PC-9 (cell line): ENCODE measurements around the gene VLDLR. TPM values are rescaled to one million over a fixed set of nuclear protein-coding genes. Genes with fewer than 3 reads are reported as not detected.
A peak's percentile ranks its signal among the peaks of the same experiment; 100 is the strongest.

Experiments used
- BruUV-seq: library from RNA; stranded (reverse); fragments of 400-500 nt; replicated peaks from 2 replicates; lab custom pipeline; 2021; lab: Mats Ljungman, UMichigan
- CTCF ChIA-PET: fragments of 300-600 bp; sonication (Branson Sonifier 250); formaldehyde crosslinking; loops from one replicate; lab custom pipeline; 2022; ENCODE audit warnings: antibody characterized with exemption; lab: Charles Lee
- POLR2A ChIA-PET: fragments of 300-600 bp; sonication (Branson Sonifier 250); formaldehyde crosslinking; loops from one replicate; lab custom pipeline; 2022; ENCODE audit warnings: antibody characterized with exemption; ENCODE audit not compliant: unreplicated experiment; lab: Charles Lee
- DNase-seq, 2 experiments: peaks; one replicate each; pipeline versions ENCODE4 v3.0.0 to v3.0.0-alpha.2; 2015 to 2022; ENCODE audit warnings: mixed read lengths in 1 of 2
- H2AFZ ChIP-seq: fragments of 200-600 bp; sonication (generic); 2 replicates; pipeline ENCODE4 v1.8.1; 2017; ENCODE audit warnings: antibody characterized with exemption
- H3F3A ChIP-seq: fragments of 200-600 bp; sonication (generic); 2 replicates; pipeline ENCODE4 v1.8.1; 2017; ENCODE audit warnings: antibody characterized with exemption, mild to moderate bottlenecking, low read depth; ENCODE audit not compliant: insufficient read depth
- H3K27ac ChIP-seq: fragments of 200-600 bp; sonication (generic); 2 replicates; pipeline ENCODE4 v1.6.1; 2016; ENCODE audit warnings: mixed run types
- H3K27me3 ChIP-seq: fragments of 200-600 bp; sonication (generic); 2 replicates; pipeline ENCODE4 v1.6.1; 2016; ENCODE audit warnings: low read depth, mixed run types; ENCODE audit not compliant: insufficient read depth
- H3K36me3 ChIP-seq: fragments of 200-600 bp; sonication (generic); 2 replicates; pipeline ENCODE4 v1.6.1; 2016; ENCODE audit warnings: low read depth, mixed run types
- H3K4me1 ChIP-seq: fragments of 200-600 bp; sonication (generic); replicated peaks from 2 replicates; pipeline ENCODE4 v1.6.1; 2016; ENCODE audit warnings: mixed run types; ENCODE audit not compliant: insufficient read depth
- H3K4me2 ChIP-seq: fragments of 200-600 bp; sonication (generic); 2 replicates; pipeline ENCODE4 v1.6.1; 2017; ENCODE audit warnings: mixed run types
- H3K4me3 ChIP-seq: fragments of 200-600 bp; sonication (generic); 2 replicates; pipeline ENCODE4 v1.6.1; 2016; ENCODE audit warnings: mixed run types
- H3K79me2 ChIP-seq: fragments of 200-600 bp; sonication (generic); 2 replicates; pipeline ENCODE4 v1.6.1; 2017; ENCODE audit warnings: low read depth, mixed run types
- H3K9me2 ChIP-seq: fragments of 200-600 bp; sonication (generic); 2 replicates; pipeline ENCODE4 v1.8.1; 2017; ENCODE audit warnings: mild to moderate bottlenecking; ENCODE audit not compliant: insufficient read depth
- H3K9me3 ChIP-seq: fragments of 200-600 bp; sonication (generic); 2 replicates; pipeline ENCODE4 v1.8.1; 2016; ENCODE audit warnings: low read depth; ENCODE audit not compliant: insufficient read depth
- H4K20me1 ChIP-seq: fragments of 200-600 bp; sonication (generic); 2 replicates; pipeline ENCODE4 v1.8.1; 2017; ENCODE audit not compliant: insufficient read depth
- CTCF ChIP-seq: fragments of 200-600 bp; sonication (generic); conservative IDR thresholded peaks from 2 replicates; pipeline ENCODE4 v1.6.1; 2017; ENCODE audit warnings: mixed run types, antibody characterized with exemption, mild to moderate bottlenecking, moderate library complexity
- EZH2 ChIP-seq: fragments of 200-600 bp; sonication (generic); IDR thresholded peaks from 2 replicates; pipeline ENCODE4 v1.8.0; 2017; ENCODE audit warnings: antibody characterized with exemption, low read depth
- intact Hi-C: fragments of 100-400 bp; cut with micrococcal nuclease; formaldehyde crosslinking; loops from one replicate; pipeline ENCODE4 v1.10.0; 2022; ENCODE audit not compliant: unreplicated experiment
- total RNA-seq: library from RNA; stranded (reverse); gene quantifications from 2 replicates; pipeline ENCODE4 v1.2.3, GENCODE V29; 2021

The VLDLR gene
- total RNA-seq, 1 experiment from 2014 or later: 8.1 TPM

DNA sequence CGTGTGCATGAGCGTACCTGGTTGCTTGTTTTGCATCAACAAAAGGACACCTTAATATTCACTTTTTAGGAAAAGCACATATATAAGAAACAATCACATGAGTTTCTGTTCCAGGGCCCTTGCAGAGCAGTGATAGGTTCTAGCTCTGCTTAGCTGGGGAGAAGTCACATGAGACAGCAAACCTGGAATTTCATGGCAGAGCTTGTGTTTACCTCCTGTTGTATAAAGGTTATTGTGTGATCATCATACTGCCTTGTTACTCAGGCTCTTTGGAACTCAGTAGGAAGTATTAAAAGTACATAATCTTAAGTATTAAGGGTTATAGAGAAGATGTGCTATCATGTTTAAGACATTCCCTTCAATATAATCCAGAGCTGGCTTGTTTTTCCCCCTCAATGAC lies 18.0 kb upstream of the VLDLR start:
- no TSS peak for BruUV-seq
- Histone ChIP-seq H3K27me3 (no peaks in the 10 kb centered on the region), H3K27ac (peak overlapping the region; percentile 35; the same call in 1 of the 2 replicates), H3K9me2 (no peaks in the 10 kb centered on the region), H3K4me3 (no peak overlapping the region), H3K4me1 (peaks cover 24% of the 10 kb centered on the region), H3K79me2 (no peaks in the 10 kb centered on the region), H4K20me1 (no peaks in the 10 kb centered on the region), H3K9me3 (no peaks in the 10 kb centered on the region), H2AFZ (no peak overlapping the region), H3K4me2 (0 out of 2 replicates have a peak overlapping the region, but pooled peaks have one; percentile 14), H3F3A (peaks cover 3% of the 10 kb centered on the region; the same call in 1 of the 2 replicates), H3K36me3 (no peaks in the 10 kb centered on the region)
- no peak for TF ChIP-seq CTCF
- TF ChIP-seq EZH2: no peak
- no peak for DNase-seq
- POLR2A ChIA-PET: no interaction called here
- intact Hi-C loops: loop anchor here (2.0 kb wide), 1 partner anchor 33 kb away; no protein-coding TSS in a partner anchor
- CTCF ChIA-PET: no interaction called here

DNA sequence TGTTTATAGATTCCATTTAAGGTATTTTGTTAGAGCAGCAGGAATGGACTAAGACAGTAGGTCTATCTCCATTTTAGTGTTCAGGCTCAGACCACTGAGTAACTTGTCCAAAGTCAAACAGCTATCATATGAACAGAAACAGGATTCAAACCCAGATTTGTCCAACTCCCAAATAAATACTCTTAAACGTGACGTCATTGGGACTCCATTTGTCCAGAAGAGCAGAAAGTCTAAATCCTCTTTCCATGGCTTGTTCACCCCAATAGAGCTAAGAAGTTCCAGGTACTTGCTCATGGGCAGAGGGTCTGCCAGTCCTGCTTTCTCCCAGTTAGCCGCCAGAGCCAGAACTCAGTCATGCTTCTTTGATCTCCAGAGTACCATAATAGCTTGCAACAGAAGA lies 16.3 kb upstream of the VLDLR start:
- BruUV-seq: no TSS peak
- Histone ChIP-seq H3K79me2 (no peaks in the 10 kb centered on the region), H4K20me1 (no peaks in the 10 kb centered on the region), H3K4me1 (peaks cover 24% of the 10 kb centered on the region), H3F3A (peaks cover 3% of the 10 kb centered on the region; the same call in 1 of the 2 replicates), H3K27me3 (no peaks in the 10 kb centered on the region), H3K9me3 (no peaks in the 10 kb centered on the region), H3K27ac (no peak overlapping the region), H2AFZ (no peak overlapping the region), H3K36me3 (no peaks in the 10 kb centered on the region), H3K9me2 (no peaks in the 10 kb centered on the region), H3K4me2 (no peak overlapping the region), H3K4me3 (no peak overlapping the region)
- intact Hi-C loops: no loop called here
- ChIA-PET CTCF (interaction anchor here (0.6 kb wide), 1 partner anchor 126 kb away, joined by 4 read pairs; no protein-coding TSS in a partner anchor), POLR2A (no interaction called here)
- DNase-seq: no peak
- no peak for TF ChIP-seq EZH2
- TF ChIP-seq CTCF: no peak

DNA sequence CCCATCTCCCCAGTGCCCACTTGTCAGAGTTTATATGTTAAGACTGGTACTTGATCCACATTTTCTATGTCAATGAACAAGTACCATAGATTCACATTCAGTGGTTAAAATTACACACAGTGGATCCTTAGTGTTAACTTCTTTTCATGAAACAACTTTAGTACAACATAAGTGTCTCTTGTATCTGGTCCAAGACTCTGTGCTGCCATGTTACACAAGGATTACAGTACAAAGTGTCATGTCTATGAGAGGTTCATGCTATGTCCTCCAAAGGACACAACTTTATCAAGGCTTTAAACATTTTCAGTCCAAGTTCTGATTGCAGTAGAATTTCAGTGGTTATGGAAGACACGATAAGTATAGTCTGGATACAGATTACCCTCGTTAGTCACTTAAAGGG lies 13.3 kb upstream of the VLDLR start:
- ChIA-PET POLR2A (no interaction called here), CTCF (no interaction called here)
- Histone ChIP-seq H3K4me2 (no peak overlapping the region), H4K20me1 (no peaks in the 10 kb centered on the region), H3K9me3 (no peaks in the 10 kb centered on the region), H3K27me3 (no peaks in the 10 kb centered on the region), H3K9me2 (no peaks in the 10 kb centered on the region), H3K4me3 (no peak overlapping the region), H3K4me1 (peaks cover 8% of the 10 kb centered on the region), H3F3A (no peaks in the 10 kb centered on the region), H2AFZ (no peak overlapping the region), H3K27ac (no peak overlapping the region), H3K36me3 (no peaks in the 10 kb centered on the region), H3K79me2 (no peaks in the 10 kb centered on the region)
- intact Hi-C loops: no loop called here
- DNase-seq: no peak
- no peak for TF ChIP-seq CTCF
- no peak for TF ChIP-seq EZH2
- no TSS peak for BruUV-seq
